ENCODE measurements around the gene LY6G5B.

LY6G5B gene, protein sequence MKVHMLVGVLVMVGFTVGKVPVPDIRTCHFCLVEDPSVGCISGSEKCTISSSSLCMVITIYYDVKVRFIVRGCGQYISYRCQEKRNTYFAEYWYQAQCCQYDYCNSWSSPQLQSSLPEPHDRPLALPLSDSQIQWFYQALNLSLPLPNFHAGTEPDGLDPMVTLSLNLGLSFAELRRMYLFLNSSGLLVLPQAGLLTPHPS

DNA sequence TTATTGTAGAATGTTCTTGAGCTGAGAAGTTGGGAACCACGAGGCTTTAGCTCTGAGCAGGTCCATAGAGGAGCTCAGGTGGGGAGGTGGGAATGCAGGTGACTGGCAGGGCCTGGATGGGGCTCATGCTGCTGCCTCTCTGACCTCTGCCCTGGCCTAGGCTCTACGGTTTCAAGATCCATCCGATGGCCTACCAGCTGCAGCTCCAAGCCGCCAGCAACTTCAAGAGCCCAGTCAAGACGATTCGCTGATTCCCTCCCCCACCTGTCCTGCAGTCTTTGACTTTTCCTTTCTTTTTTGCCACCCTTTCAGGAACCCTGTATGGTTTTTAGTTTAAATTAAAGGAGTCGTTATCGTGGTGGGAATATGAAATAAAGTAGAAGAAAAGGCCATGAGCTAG, at the start of gene LY6G5B:
TSS of gene LY6G5B (plus strand) at position 301 of the 400 bp plus-strand sequence. CDS start 975 bp downstream, outside the sequence.
- no peak for DNase-seq

DNA sequence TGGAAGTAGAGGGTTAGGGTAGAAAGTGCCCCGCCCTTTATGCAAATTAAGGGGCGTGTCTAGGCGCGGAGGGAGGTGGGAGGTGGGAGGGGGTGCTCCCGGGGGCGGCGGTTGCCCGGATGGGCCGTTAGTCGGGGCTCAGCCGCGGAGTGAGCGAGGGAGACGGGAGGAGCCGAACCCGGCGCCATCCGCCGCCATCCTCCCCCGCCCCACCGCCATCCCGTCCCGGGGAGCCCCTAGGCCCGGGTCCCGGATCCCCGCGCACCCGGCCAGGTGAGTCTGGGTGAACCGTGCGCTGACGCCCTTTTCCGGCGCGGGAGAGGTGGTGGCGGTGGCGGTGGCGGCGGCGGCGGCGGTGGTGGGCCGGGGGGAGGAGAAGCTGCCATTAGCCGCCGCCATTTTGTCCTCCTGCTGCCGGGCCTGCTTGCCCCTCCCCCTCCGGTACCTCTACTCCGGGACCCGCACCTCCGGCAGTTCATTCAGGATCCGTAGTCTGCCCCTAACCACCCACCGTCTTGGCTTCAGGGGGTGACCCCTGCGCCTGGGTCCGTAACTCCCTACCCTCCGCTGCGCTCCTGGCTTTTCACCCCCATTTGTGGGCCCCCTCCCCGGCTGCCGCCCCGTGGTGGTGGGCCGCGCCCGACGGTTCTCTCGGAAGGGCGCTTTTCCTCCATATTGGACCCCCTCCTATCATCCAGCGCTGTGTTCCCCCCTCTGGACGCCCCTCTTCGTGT, 49.0 kb upstream of the LY6G5B start, which contains the start of gene PRRC2A:
TSS of gene PRRC2A (plus strand) at position 130 of the 734 bp plus-strand sequence. CDS start 2,075 bp downstream, outside the sequence.
- no peak for DNase-seq

DNA sequence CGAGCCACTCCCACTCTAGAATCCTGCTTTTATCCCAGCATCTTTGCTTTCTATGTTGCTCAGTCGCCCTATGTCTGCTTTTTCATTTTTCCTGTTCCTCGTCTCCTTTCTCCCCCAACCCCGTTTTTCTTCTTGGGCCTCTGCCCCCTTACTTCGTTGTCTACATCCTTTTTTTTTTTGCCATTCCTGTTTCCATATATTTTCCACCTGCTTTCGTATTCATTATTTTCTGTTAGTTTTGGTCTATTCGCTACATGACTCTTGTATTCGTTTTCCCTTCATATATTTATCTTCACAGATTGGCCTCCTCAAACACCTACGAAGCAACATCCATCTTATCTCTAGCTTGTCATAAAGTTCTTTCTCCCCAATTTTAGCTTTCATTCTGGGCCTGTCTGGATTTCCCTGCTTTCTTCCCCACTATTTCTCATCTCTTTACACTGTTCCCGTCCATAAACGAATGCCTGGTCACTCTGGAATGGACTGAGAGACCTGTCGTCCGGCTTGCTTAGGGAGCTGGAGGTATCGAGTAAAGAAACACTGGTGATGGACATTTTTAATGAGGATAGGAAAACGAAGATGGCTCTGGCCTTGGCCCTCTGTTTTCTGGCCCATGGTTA, 48.3 kb upstream of the LY6G5B start:
- no peak for DNase-seq

DNA sequence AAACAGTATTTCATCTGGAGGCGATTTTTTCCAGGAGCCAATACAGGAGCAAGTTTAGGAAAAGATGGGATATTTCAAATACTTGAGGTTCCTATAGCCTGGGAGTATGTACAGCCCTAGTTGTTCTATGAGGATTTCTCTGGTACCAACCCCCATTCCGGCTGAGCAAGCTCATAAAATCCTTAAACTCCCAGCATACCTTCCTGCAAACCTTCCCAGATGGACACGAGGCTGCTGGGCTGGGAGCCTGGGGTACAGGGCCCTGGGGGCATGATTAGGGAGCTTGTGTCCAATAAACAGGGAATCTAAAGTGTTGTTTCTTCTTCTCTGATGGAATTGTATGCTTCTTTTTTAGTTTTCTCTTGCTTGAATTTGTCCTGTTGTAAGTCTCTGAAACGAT, 47.8 kb upstream of the LY6G5B start:
- DNase-seq = no peak

DNA sequence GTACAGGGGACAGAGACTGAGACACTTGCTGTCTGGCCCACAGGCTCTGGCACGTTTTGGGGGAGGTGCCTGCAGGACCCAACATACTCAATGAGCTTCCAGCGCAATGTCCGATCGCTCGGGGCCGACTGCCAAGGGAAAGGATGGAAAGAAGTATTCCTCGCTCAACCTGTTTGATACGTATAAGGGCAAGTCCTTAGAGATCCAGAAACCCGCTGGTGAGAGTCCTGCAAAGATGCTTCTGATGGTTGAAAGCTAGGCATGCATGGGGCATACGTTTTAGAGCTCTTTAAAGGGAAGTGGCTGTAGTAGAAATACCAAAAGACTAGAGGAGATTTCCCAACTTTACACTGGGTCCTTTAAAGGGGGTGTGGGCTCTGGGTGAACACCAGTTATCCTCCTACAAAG, 47.1 kb upstream of the LY6G5B start:
- no peak for DNase-seq

DNA sequence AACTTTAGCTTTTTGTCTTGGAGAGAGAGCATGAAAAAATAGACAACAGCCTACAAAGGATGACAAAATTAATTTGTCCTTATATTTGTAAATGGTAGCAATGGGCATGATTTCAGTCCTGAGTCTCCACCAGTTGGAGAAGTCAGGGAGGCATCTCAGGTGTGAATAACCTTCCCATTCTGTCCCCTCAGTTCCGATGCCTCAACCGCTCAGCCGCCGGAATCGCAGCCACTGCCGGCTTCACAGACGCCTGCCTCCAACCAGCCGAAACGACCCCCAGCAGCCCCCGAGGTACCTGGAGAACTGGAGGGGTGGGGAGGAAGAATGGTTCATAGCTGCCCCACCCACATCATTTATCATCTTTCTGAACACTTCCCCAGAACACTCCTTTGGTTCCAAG, 45.7 kb upstream of the LY6G5B start:
- no peak for DNase-seq

DNA sequence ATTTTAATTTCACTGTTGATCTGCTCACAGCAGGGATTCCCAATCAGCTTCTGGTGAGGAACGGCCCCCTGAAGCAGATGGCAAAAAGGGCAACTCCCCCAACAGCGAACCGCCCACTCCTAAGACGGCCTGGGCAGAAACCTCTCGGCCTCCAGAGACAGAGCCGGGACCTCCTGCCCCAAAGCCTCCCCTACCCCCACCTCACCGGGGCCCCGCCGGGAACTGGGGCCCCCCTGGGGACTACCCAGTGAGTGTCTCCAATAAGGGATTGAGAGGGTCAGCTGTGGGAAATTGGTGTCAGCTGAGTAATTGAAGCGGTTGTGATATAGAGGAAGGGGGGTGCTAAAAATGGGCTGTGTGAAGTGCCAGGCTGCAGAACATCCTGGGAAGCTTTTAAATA, 42.8 kb upstream of the LY6G5B start:
- no peak for DNase-seq

DNA sequence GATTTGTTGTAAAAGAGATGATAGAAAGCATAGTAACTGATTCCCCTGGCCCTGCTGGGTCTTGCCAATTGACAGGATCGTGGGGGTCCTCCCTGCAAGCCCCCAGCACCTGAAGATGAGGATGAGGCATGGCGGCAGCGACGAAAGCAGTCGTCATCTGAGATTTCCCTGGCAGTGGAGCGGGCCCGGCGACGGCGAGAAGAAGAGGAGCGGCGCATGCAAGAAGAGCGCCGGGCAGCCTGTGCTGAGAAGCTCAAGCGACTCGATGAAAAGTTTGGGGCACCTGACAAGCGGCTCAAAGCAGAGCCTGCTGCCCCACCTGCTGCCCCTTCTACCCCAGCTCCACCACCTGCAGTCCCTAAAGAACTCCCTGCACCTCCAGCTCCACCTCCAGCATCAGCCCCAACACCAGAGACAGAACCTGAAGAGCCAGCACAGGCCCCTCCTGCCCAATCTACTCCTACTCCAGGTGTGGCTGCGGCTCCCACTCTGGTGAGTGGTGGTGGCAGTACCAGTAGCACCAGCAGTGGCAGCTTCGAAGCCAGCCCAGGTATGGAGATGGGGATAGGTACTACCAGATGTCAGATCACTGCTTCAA, 42.0 kb upstream of the LY6G5B start:
- DNase-seq = no peak

DNA sequence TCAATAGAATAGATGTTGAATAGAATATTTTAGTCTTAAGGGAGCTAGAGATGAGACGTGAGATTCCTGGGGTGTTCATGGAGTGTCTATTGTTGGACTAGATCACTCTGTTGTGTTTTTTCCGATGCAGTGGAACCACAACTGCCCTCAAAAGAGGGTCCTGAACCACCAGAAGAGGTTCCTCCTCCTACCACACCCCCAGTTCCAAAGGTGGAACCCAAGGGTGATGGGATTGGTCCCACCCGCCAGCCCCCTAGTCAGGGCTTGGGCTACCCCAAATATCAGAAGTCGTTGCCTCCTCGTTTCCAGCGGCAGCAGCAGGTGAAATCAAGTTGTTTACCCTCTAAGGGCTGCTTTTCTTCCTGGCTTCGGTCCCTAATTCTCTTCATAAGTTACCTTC, 40.8 kb upstream of the LY6G5B start:
- DNase-seq = no peak

DNA sequence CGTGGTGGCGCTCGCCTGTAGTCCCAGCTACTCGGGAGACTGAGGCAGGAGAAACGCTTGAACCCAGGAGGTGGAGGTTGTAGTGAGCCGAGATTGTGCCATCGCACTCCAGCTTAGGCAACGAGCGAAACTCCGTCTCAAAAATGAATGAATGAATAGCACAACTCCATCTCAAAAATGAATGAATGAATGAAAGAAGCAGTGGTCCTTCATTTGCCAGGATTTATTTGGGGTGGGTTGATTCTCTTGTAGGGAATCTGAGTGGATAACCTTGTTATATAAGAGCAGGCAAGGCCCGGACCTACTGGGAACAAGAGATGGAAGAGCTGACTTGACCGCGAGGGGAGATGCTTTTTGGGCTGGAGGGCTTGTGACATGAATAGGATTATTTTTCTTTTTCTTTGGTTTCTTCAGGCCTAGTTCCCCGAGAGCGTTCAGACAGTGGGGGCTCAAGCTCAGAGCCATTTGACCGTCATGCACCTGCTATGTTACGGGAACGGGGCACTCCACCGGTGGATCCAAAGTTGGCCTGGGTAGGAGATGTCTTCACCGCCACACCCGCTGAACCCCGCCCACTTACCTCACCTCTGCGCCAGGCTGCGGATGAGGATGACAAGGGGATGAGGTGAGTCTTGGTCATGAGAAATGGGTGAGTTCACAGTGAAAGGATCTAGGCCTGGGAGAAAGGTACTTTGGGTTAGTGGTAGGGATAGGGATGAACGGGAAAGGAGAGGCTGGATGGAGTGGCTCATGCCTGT, 39.4 kb upstream of the LY6G5B start:
- DNase-seq = no peak

DNA sequence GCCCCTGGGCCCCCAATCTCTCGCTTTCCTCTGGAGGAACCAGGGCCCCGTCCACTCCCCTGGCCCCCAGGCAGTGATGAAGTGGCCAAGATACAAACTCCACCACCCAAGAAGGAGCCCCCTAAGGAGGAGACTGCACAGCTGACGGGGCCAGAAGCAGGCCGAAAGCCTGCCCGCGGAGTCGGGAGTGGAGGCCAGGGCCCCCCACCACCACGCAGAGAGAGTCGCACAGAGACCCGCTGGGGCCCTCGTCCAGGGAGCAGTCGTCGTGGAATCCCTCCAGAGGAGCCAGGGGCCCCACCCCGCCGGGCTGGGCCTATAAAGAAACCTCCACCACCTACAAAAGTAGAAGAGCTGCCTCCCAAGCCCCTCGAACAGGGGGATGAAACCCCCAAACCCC, 38.6 kb upstream of the LY6G5B start:
- DNase-seq = no peak

DNA sequence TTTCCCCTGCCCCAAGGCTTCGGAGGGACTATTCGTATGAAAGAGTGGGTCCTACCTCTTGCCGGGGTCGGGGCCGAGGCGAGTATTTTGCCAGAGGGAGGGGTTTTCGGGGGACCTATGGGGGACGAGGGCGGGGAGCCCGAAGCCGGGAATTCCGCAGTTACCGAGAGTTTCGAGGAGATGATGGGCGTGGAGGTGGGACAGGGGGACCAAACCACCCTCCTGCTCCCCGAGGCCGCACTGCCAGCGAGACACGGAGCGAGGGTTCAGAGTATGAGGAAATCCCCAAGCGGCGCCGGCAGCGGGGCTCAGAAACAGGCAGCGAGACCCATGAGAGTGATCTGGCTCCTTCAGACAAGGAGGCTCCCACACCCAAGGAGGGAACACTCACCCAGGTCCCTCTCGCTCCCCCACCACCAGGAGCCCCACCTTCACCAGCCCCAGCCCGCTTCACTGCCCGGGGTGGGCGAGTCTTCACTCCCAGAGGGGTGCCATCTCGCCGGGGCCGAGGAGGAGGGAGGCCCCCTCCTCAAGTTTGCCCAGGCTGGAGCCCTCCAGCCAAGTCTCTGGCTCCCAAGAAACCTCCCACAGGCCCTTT, 38.0 kb upstream of the LY6G5B start:
- no peak for DNase-seq

DNA sequence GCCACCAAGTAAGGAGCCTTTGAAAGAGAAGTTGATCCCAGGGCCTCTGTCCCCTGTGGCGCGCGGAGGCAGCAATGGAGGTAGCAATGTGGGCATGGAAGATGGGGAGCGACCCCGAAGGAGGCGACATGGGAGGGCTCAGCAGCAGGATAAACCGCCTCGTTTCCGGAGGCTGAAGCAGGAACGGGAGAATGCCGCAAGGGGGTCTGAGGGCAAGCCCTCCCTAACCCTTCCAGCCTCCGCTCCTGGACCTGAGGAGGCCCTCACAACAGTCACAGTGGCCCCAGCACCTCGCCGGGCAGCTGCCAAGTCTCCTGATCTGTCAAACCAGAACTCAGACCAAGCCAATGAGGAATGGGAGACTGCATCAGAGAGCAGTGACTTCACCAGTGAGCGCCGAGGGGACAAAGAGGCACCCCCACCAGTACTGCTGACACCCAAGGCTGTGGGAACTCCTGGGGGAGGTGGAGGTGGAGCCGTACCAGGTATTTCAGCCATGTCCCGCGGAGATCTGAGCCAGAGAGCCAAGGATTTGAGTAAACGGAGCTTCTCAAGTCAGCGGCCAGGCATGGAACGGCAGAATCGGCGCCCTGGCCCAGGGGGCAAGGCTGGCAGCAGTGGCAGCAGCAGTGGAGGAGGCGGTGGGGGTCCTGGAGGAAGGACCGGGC, 37.4 kb upstream of the LY6G5B start:
- no peak for DNase-seq

DNA sequence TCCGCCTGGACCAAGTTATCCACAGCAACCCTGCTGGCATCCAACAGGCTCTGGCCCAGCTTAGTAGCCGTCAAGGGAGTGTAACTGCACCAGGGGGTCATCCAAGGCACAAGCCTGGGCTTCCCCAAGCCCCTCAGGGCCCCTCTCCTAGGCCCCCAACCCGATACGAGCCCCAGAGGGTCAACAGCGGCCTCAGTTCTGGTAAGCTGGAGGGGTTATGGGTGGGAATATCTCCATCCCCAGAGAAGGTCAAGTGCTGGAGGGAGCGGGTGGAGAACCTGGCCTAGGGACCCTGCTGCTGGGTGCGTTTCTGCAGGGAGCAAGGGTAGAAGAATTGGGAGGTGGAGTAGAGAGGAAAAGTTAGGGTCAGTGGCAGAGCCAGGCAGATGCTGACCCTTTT, 36.3 kb upstream of the LY6G5B start:
- DNase-seq = no peak

DNA sequence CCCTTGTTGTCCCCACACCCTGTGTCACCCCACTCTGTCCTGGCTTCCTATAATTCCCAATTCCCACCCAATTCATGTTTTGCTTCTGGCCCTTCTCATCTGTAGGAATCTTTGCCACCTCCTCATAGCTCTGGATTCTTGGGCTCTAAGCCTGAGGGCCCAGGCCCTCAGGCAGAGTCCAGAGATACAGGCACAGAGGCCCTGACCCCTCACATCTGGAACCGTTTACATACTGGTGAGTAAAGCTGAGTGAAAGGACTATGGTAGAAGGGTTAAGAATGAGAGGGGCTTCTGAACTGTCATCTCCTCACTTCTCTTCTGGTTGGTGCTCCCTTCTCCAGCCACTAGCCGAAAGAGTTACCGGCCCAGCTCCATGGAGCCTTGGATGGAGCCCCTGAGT, 35.6 kb upstream of the LY6G5B start:
- no peak for DNase-seq

DNA sequence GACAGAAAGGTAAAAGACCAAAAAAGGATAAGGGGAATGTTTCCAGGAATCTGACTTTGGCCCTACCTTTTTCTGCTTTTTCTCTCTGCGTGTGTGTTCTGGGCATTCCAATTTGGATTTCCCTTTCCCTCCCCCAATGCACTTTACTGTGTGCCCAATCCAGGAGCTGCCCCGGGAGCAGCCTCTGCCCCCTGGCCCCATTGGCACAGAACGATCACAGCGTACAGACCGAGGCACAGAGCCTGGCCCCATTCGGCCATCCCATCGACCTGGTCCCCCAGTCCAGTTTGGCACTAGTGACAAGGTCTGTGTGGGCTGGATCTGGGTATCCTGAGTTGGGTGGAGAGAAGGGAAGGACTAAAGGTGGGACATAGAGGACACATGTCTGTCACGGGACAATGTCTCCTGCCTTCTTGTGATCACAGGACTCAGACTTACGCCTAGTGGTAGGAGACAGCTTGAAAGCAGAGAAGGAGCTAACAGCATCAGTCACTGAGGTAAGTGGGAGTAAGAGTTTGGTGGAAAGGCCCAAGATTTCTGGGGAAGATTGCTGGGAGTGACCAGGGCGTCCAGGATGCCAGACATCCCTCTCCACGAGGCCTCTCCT, 34.7 kb upstream of the LY6G5B start:
- no peak for DNase-seq

DNA sequence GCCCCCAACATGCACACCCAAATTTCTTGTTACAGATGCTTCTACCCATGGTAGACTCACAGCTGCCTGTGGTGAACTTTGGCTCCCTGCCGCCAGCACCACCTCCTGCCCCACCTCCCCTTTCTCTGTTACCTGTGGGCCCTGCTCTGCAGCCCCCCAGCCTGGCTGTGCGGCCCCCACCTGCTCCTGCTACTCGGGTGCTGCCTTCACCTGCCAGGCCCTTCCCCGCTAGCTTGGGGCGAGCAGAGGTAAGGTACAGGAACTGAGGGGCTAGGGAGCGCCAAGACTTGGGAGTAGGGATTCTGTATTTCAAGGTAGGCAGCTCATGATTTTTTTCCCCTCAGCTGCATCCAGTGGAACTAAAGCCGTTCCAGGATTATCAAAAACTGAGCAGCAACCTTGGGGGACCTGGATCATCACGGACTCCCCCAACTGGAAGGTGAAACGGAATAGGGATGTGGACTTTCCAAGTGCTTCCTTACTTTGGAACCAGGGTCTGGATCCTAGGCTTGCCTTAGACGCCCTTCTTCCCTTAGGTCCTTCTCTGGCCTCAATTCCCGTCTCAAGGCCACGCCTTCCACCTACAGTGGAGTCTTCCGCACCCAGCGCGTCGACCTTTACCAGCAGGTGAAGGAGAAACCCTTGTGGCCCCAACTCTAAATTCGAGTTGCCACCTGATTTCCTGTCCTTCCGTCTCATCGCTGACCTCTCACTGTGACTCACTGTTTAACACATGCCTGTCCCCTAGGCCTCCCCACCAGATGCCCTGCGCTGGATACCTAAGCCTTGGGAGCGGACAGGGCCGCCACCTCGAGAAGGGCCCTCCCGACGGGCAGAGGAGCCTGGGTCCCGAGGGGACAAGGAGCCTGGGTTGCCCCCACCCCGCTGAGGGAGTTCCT, 32.8 kb upstream of the LY6G5B start:
- DNase-seq = no peak

DNA sequence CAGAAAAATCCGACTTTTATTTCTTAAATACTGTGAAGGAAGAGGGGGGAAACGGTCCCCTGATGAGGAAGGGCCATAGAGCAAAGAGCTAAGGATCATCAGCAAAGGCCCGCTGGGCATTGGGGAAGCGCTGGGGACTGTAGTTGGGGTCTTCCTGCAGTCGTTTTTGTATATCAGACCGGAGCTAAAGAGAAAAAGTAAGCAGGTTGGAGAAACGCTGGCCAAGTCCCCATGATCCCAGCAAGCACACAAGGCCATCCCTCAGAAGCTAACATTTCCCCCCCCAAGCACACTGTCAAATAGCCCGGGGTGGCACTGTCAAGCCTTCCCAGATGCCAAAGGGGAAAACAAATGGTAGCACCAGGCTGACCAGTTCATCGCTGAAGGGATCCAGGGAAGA, 30.7 kb upstream of the LY6G5B start:
- no peak for DNase-seq

DNA sequence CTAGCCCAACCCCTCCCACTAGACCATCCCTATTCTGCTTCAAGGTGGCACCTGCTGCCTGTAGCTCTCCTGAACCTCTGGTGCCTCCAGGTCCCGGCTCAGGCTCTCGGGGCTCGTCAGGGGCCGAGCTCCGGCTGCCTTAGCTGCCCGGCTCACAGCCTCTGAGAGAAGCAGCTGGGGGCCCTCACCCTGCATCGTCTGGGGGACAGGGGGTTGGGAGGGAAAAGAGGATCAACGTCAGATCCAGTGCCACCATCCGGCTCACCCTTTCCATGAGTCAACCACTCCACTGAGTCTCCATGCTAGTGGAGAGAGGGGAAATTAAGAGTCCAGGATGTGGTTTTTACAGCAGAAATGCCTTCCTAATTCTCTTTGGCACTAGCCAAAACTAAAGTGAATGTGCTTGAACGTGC, 30.3 kb upstream of the LY6G5B start:
- DNase-seq = no peak

DNA sequence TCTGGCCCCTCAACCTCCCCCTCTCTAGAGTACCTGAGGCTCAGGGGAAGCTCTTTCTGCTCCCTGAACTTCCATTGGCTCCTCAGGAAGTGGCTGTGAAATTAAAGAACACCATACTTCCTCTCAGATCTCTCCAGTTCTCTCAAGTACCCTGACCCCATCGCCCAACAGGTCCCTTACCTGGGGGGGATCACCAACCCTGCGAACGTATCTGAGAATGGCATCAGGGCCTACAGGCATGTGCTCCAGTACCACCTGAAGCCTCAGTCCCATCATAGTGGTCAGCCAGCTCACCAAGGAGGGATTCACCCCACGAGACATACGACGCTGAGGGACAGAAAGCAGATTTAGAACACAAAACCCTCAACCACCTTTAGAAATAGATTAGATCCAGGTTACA, 29.2 kb upstream of the LY6G5B start:
- no peak for DNase-seq

DNA sequence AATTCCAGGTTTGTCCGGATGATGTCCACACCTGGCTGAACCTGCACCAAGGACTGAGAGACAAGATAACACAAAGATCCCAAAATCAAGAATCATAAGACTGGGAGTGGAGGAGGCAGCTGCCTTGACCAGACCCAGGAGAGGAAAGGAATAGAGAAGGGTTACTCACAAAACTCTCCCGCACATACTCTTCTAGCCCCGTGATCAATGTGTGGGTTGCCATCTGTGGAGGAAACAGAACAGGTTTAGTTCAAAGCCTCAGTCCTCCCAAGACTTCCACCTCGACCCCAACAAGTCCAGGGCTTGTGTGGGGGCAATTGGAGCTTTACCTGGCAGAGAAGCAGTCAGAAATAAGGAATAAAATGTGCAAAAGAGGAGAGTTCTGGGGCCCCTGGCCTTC, 28.4 kb upstream of the LY6G5B start:
- DNase-seq = no peak
